Panc1 (cell line): ENCODE results near the gene CCNB1IP1. TPM values are rescaled to one million over a fixed set of nuclear protein-coding genes. Genes with fewer than 3 reads are reported as not detected.

Source experiments
- ATAC-seq: fragments of 200-7000 bp; cut with Tn5 transposase; 2 replicates; pipeline ENCODE4 v1.9.1; 2020; ENCODE audit warnings: mild to moderate bottlenecking, moderate library complexity
- BruUV-seq: library from RNA; stranded (reverse); fragments of 400-500 nt; replicated peaks from 2 replicates; lab custom pipeline; 2021; lab: Mats Ljungman, UMichigan
- CTCF ChIA-PET: fragments of 300-600 bp; sonication (Branson Sonifier 250); formaldehyde crosslinking; loops from one replicate; lab custom pipeline; 2022; ENCODE audit warnings: antibody characterized with exemption; lab: Charles Lee
- POLR2A ChIA-PET: fragments of 300-600 bp; sonication (Branson Sonifier 250); formaldehyde crosslinking; loops from one replicate; lab custom pipeline; 2022; ENCODE audit warnings: antibody characterized with exemption; lab: Charles Lee
- DNase-seq: peaks from one replicate; pipeline ENCODE4 v3.0.0-alpha.2; 2010; ENCODE audit warnings: low read depth, low spot score
- H3K27ac ChIP-seq: 2 replicates; pipeline ENCODE4 v1.5.1; 2011; ENCODE audit warnings: mild to moderate bottlenecking, low read length, inconsistent platforms
- H3K27me3 ChIP-seq: fragments of 200-500 bp; sonication (Bioruptor generic); 2 replicates; pipeline ENCODE4 v1.6.0; 2014; ENCODE audit warnings: low read length, inconsistent platforms; ENCODE audit not compliant: control insufficient read depth, insufficient read depth
- H3K36me3 ChIP-seq: fragments of 200-500 bp; sonication (Bioruptor generic); 2 replicates; pipeline ENCODE4 v1.5.1; 2014; ENCODE audit warnings: inconsistent platforms, mild to moderate bottlenecking, low read length, moderate library complexity; ENCODE audit not compliant: control insufficient read depth, insufficient read depth
- H3K4me1 ChIP-seq: 2 replicates; pipeline ENCODE4 v1.5.1; 2011; ENCODE audit warnings: inconsistent platforms, mild to moderate bottlenecking, low read length, moderate library complexity; ENCODE audit not compliant: control insufficient read depth, insufficient read depth
- H3K4me3 ChIP-seq, 2 experiments: 2 replicates each; pipeline ENCODE4 v1.5.1; 2011 to 2012; ENCODE audit warnings: low read depth in 2 of 2, low read length in 2 of 2, mild to moderate bottlenecking in 2 of 2, inconsistent platforms in 1 of 2, moderate library complexity in 1 of 2
- H3K9me3 ChIP-seq: fragments of 200-500 bp; sonication (Bioruptor generic); 2 replicates; pipeline ENCODE4 v1.5.1; 2014; ENCODE audit warnings: low read depth, mild to moderate bottlenecking, inconsistent platforms, low read length, moderate library complexity; ENCODE audit not compliant: control insufficient read depth, insufficient read depth
- POLR2AphosphoS5 ChIP-seq: IDR thresholded peaks from 2 replicates; pipeline ENCODE4 v1.6.1; 2012; ENCODE audit warnings: mild to moderate bottlenecking, low read depth, low read length, moderate library complexity
- SIN3A ChIP-seq: IDR thresholded peaks from 2 replicates; pipeline ENCODE4 v1.6.1; 2012; ENCODE audit warnings: low read depth, mild to moderate bottlenecking, low read length, moderate library complexity, borderline replicate concordance; ENCODE audit not compliant: insufficient read depth
- TCF7L2 ChIP-seq: IDR thresholded peaks from 2 replicates; pipeline ENCODE4 v1.6.1; 2011; ENCODE audit warnings: mild to moderate bottlenecking, low read depth, low read length, inconsistent platforms
- in situ Hi-C: cut with HindIII; loops from 2 replicates; pipeline ENCODE4 v1.10.0; 2016; ENCODE audit warnings: low sequenced_read_pairs, low pct_unique_long_range_greater_than_20kb
- intact Hi-C: fragments of 100-400 bp; cut with micrococcal nuclease; formaldehyde crosslinking; loops from one replicate; pipeline ENCODE4 v1.10.0; 2022; ENCODE audit not compliant: unreplicated experiment
- total RNA-seq: library from RNA; stranded (reverse); gene quantifications from one replicate; pipeline ENCODE4 v1.2.1, GENCODE V29; 2021; ENCODE audit not compliant: unreplicated experiment
- TF ChIP-seq, protein P1 (sequence below): fragments of 450-650 bp; IDR thresholded peaks from 2 replicates; pipeline ENCODE4 v1.5.1; 2017; ENCODE audit warnings: mild to moderate bottlenecking
- TF ChIP-seq, protein P2 (sequence below), 2 experiments: IDR thresholded peaks; 2 replicates each; pipeline ENCODE4 v1.6.1; 2011 to 2012; ENCODE audit warnings: low read depth in 2 of 2, control low read depth in 1 of 2, low read length in 1 of 2, mild to moderate bottlenecking in 1 of 2, moderate library complexity in 1 of 2; ENCODE audit not compliant: insufficient read depth in 1 of 2

CCNB1IP1 gene
- total RNA-seq, 1 experiment from 2014 or later, result 20.3 TPM

DNA sequence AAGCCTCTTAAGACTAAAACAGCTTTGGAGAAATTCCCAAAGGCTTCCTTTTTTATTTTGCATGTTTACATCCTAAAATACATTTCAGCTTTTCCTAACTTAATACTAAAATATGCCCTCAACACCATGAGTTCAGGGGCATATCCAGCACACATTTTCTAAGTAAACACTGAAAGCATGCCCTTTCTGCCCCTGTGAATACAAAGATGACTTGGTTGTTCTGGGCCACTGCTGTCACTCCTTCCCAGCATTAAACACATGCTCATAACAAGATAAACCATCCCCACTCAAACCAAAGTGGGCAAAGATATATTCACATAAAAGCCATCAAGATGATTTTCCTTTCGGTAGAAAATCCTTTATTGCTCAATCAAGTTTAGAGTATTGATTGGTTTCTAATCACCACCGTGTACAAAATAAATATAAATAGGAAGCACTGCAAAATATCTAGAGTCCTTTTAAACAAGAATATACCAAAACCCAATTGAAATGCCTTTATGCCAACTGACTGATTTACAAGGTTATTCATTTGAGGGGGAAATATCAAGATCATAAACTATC is 1.9 kb downstream of the CCNB1IP1 start:
- Histone ChIP-seq H3K36me3 (peaks cover 18% of the 10 kb centered on the region), H3K4me1 (peaks cover 6% of the 10 kb centered on the region), H3K9me3 (no peaks in the 10 kb centered on the region), H3K27me3 (no peaks in the 10 kb centered on the region), H3K4me3 (peak overlapping the region in 1 of 2 experiments; percentile 77; a peak in 2 of 4 replicates), H3K27ac (no peak overlapping the region)
- intact Hi-C loops, result no loop called here
- TF ChIP-seq POLR2AphosphoS5 (no peak), TCF7L2 (no peak), SIN3A (no peak)
- TF ChIP-seq, protein P1, sequence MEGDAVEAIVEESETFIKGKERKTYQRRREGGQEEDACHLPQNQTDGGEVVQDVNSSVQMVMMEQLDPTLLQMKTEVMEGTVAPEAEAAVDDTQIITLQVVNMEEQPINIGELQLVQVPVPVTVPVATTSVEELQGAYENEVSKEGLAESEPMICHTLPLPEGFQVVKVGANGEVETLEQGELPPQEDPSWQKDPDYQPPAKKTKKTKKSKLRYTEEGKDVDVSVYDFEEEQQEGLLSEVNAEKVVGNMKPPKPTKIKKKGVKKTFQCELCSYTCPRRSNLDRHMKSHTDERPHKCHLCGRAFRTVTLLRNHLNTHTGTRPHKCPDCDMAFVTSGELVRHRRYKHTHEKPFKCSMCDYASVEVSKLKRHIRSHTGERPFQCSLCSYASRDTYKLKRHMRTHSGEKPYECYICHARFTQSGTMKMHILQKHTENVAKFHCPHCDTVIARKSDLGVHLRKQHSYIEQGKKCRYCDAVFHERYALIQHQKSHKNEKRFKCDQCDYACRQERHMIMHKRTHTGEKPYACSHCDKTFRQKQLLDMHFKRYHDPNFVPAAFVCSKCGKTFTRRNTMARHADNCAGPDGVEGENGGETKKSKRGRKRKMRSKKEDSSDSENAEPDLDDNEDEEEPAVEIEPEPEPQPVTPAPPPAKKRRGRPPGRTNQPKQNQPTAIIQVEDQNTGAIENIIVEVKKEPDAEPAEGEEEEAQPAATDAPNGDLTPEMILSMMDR, result no peak
- TF ChIP-seq, protein P2, sequence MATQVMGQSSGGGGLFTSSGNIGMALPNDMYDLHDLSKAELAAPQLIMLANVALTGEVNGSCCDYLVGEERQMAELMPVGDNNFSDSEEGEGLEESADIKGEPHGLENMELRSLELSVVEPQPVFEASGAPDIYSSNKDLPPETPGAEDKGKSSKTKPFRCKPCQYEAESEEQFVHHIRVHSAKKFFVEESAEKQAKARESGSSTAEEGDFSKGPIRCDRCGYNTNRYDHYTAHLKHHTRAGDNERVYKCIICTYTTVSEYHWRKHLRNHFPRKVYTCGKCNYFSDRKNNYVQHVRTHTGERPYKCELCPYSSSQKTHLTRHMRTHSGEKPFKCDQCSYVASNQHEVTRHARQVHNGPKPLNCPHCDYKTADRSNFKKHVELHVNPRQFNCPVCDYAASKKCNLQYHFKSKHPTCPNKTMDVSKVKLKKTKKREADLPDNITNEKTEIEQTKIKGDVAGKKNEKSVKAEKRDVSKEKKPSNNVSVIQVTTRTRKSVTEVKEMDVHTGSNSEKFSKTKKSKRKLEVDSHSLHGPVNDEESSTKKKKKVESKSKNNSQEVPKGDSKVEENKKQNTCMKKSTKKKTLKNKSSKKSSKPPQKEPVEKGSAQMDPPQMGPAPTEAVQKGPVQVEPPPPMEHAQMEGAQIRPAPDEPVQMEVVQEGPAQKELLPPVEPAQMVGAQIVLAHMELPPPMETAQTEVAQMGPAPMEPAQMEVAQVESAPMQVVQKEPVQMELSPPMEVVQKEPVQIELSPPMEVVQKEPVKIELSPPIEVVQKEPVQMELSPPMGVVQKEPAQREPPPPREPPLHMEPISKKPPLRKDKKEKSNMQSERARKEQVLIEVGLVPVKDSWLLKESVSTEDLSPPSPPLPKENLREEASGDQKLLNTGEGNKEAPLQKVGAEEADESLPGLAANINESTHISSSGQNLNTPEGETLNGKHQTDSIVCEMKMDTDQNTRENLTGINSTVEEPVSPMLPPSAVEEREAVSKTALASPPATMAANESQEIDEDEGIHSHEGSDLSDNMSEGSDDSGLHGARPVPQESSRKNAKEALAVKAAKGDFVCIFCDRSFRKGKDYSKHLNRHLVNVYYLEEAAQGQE (IDR thresholded peaks at IDR 0.05; ENCODE audit: insufficient read depth in 1 of 2, low read depth in 2 of 2, low read length in 1 of 2), result no peak
- POLR2A ChIA-PET, result no interaction called here
- ATAC-seq (no peak), DNase-seq (no peak)
- CTCF ChIA-PET, result no interaction called here
- in situ Hi-C loops, result no loop called here
- no TSS peak for BruUV-seq

DNA sequence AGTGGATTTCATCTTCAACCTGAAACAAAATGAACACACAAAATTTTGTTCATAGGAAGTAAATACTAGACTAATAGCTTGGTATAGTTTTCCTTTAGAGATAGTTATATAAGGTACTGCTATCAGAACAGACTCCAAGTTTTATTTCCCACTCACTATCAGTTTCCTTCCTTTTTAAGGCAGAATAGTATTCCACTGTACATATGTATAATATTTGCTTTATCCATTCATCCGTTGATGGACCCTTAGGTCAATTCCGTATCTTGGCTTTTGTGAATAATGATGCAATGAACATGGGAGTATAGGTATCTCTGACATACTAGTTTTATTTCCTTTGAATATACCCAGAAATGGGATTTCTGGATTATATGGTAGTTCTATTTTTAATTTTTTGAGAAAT is 3.7 kb downstream of the CCNB1IP1 start:
- Histone ChIP-seq H3K36me3 (peaks cover 27% of the 10 kb centered on the region), H3K4me1 (peaks cover 6% of the 10 kb centered on the region), H3K9me3 (no peaks in the 10 kb centered on the region), H3K4me3 (no peak overlapping the region), H3K27me3 (no peaks in the 10 kb centered on the region), H3K27ac (no peak overlapping the region)
- POLR2A ChIA-PET, result no interaction called here
- no peak for ATAC-seq
- TF ChIP-seq SIN3A (no peak), TCF7L2 (no peak), POLR2AphosphoS5 (no peak)
- TF ChIP-seq, protein P2 (IDR thresholded peaks at IDR 0.05; ENCODE audit: insufficient read depth in 1 of 2, low read depth in 2 of 2, low read length in 1 of 2), result no peak
- TF ChIP-seq, protein P1, result no peak
- CTCF ChIA-PET, result no interaction called here
- no peak for DNase-seq
- intact Hi-C loops, result loop anchor here (5.0 kb wide), 1 partner anchor 278 kb away; no protein-coding TSS in a partner anchor
- no TSS peak for BruUV-seq
- in situ Hi-C loops, result no loop called here
